Suppressor macrophage (primary cell): ENCODE data around the gene ARHGAP23.
A peak's percentile ranks its signal among the peaks of the same experiment; 100 is the strongest.
"Not testable (repeated sequence)": the region's sequence is repeated elsewhere in the genome, so short reads cannot be mapped to it uniquely, and the experiment has no call there.

ENCODE experiments used
- DNase-seq, 4 experiments: peaks; one replicate each; pipeline ENCODE4 v3.0.0-alpha.2; 2020 to 2022

The ARHGAP23 gene

GRCh38 chr17:38421871-38422827 lies 6.1 kb upstream of the ARHGAP23 start:
- no peak for DNase-seq

- DNase-seq = no peak
Measured at GRCh38 chr17:38424297-38424972, 3.8 kb upstream of the ARHGAP23 start.

GRCh38 chr17:38425031-38425430 lies 3.2 kb upstream of the ARHGAP23 start:
- DNase-seq = peak; percentile 24 to 61 (median 39)

DNA sequence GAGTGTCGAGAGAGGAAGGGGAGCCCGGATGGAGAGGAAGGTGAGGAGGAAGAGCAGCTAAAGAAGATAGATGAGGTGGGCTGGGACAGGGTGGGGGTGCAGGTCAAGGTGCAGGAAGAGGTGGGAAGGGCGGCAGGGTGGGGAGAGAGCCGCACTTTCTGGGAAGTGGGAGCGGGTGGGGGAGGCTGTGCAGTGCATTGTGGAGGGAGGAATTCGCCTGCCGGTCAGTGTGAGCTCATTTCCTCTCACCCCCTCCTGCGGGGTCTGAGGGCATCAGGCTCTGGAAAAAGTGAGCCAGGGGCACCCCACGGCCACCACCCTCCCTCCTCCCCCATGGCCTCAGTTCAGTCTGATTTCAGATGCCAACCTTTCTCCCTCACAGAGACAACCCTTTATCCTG lies 2.5 kb upstream of the ARHGAP23 start:
- peak in 2 of 4 experiments; percentile 19 to 36 for DNase-seq

GRCh38 chr17:38426441-38426840 lies 1.8 kb upstream of the ARHGAP23 start:
- DNase-seq = peak in 1 of 4 experiments; percentile 23

DNA sequence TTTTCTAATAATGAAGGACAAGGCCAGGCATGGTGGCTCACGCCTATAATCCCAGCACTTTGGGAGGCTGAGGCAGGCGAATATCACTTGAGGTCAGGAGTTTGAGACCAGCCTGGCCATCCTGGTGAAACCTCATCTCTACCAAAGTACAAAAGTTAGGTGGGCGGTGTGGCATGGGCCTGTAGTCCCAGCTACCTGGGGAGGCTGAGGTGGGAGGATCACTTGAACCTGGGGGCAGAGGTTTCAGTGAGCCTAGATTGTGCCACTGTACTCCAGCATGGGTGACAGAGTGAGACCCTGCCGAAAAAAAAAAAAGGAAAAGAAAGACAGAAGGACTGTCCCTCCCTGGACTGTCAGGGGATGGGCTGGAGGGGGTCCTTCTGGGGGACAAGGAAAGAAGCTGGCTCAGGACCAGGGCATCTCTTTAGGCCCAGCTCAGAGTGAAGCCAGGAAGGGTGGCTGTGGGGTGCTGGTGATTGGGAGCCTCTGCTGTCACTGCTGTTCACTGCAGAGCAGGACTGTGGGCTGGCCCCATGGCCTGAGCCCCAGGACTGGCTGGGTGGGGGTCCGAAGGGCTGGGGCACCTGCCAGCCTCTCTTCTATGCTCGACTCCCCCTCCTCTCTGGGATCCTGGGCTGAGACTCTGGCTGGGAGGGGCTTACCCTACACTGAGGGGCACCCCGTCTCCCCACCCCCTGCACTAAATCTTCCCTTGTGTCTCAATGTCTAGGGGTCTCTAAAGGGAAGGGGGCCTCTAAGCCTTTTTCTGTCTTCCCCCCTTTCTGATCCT lies 909 bp upstream of the ARHGAP23 start:
- DNase-seq = no peak

DNA sequence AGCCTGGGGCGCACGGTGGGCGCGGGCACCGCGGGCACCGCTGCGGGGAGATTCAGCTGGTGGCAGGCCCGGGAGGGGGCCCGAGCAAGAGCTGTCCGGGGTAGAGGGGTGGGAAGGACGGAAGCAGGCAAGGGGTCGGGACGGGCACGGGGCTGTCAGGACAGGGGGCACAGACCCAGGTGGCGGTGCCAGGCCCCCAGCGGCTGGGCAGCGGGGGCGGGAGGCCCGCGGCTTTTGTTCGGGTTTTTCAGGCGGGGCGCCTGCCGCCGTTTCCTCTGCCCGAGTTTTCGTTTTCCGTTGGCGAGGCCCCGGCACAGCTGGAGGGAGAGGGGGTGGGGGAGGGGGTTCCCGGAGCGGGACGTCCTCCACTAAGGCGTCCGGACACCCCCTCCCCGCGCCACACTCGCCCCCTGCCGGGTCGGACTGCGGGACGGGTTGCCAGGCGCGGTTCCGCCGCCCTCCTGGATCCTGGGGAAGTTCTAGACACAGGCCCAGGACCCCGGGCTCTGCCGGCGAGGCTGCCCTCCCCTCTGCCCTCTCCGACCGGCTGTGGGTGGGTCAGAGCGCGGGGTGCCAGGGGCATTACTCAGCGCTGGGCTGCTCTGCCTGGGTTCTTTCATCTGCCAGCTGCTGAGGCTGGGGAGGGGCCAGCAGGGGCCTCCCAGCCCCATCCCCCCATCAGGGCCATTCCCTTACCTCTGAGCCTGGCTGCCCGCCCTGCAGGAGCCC lies 543 bp downstream of the ARHGAP23 start:
- peak in 2 of 4 experiments; percentile 34 to 48 for DNase-seq

- no peak for DNase-seq
Measured at GRCh38 chr17:38429476-38430100, 1.3 kb downstream of the ARHGAP23 start.

- peak in 3 of 4 experiments; percentile 43 to 49 (median 48) for DNase-seq
Measured at GRCh38 chr17:38430316-38430715, 2.1 kb downstream of the ARHGAP23 start.

GRCh38 chr17:38430822-38431221 lies 2.6 kb downstream of the ARHGAP23 start:
- DNase-seq = no peak

GRCh38 chr17:38431346-38432145 lies 3.3 kb downstream of the ARHGAP23 start:
- DNase-seq = no peak

GRCh38 chr17:38434178-38434665 lies 6.0 kb downstream of the ARHGAP23 start:
- DNase-seq = no peak

DNA sequence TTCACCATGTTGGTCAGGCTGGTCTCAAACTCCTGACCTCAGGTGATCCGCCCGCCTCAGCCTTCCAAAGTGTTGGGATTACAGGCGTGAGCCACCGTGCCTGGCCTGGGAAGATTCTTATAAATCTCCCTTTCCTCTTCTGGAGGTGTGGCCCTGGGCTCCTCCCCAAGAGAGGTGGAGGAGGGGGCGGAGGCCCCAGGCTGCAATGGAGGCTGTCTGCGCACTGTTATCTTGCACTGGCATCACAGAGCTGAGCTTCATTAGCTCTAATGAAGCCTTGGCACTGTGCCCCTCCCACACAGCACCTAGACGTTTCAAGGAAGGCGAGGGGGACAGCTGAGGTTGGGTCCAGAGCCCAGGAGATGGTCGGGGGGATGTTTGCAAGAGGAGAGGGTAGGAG lies 7.5 kb downstream of the ARHGAP23 start:
- DNase-seq = no peak

DNA sequence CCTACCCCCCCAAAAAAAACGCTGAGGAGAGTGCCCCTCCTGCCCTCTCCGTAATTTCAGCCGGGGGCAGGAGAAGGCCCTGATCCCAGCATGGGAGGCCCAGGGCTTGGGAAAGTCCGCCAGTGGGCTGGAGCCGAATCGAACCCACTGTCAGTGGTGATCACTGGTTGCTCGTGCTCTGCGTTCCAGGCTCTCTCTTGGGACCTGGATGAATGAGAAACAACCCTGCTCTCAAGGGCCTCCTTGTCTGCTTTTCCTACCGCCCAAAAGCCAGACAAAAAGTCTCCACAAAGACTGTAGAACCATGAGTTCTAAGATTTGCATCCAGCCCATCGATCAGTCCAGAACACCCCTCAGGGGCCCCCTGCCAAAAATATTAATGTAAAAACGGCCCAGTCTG lies 8.1 kb downstream of the ARHGAP23 start:
- no peak for DNase-seq

- not testable (repeated sequence) for DNase-seq
Measured at GRCh38 chr17:38437313-38437712, 9.0 kb downstream of the ARHGAP23 start.

GRCh38 chr17:38439436-38439835 lies 11.2 kb downstream of the ARHGAP23 start:
- no peak for DNase-seq

DNA sequence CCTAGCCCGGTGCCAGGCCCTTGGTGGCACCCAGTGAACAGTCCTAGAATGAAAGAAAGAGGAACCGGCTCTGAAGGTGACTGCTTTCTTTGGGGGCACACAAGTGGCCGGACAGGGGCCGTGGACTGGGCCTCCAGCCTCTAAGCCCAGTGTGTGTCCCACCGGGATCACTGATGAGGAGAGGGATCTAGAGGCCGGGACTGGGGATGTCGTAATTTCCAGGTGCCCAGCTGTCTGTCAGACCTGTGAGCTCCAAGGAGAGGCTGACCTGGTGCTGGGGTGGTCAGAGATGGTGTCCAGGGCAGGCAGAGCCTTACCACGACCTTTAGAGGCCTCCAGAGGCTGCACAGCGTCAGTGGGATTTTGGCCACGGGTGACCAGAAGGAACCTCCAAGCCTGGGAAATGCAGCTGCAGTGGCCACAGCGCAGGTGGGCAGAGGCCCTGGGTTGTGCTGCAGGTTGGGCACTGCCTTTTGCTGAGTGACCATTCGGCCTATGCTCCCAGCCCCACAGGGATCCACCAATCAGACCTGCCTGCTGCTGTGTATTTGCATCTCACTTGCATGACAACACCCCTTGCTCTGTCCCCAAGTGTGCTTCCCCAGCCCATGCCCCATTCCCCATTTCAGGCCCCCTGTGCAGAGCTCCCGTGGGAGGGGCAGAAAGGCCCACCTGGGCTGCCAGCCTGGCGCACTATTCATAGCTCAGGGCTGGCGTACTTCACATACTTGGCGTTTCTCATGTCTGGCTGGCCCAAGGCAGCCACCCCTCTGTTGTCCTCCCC lies 12.5 kb downstream of the ARHGAP23 start:
- DNase-seq = no peak

GRCh38 chr17:38441429-38442061 lies 13.3 kb downstream of the ARHGAP23 start:
- no peak for DNase-seq

DNA sequence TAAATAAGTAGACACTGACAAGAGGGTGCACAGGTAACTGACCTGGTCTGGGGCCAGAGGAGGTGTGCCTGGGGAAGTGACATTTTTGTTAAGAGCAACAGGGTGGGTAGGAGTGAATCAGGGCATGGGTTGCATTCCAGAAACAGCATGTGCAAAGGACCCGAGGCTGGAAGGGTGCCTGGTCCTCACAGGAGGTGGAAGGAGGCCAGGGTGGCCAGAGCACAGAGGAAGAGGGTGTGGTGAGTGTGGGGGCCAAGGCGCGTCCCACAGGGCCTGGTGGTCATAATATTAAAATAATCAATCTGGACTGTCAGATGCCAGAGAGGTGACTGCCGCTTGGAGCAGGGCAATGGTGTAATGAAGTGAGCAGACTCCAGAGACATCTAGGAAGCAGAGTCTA lies 14.3 kb downstream of the ARHGAP23 start:
- DNase-seq = no peak
